Suppressor macrophage treated with lipopolysaccharide for 4 hours (primary cell): ENCODE measurements around the gene SYNE1.
"Not testable (repeated sequence)": the region's sequence is repeated elsewhere in the genome, so short reads cannot be mapped to it uniquely, and the experiment has no call there.

Experiments
- DNase-seq: peaks from one replicate; pipeline ENCODE4 v3.0.0-alpha.2; 2020

The SYNE1 gene

GRCh38 chr6:152478377-152479010 lies 158.7 kb downstream of the SYNE1 start:
- no peak for DNase-seq

GRCh38 chr6:152474354-152474753 lies 162.8 kb downstream of the SYNE1 start:
- no peak for DNase-seq

- no peak for DNase-seq
These were observed 164.8 kb downstream of the SYNE1 start for GRCh38 chr6:152472325-152472724.

- no peak for DNase-seq
These were observed 165.5 kb downstream of the SYNE1 start for GRCh38 chr6:152471456-152472265.

GRCh38 chr6:152463164-152463563 lies 174.0 kb downstream of the SYNE1 start:
- no peak for DNase-seq

- no peak for DNase-seq
These were observed 174.4 kb downstream of the SYNE1 start for GRCh38 chr6:152462716-152463115.

GRCh38 chr6:152461556-152461955 lies 175.6 kb downstream of the SYNE1 start:
- no peak for DNase-seq

- no peak for DNase-seq
These were observed 178.2 kb downstream of the SYNE1 start for GRCh38 chr6:152458648-152459644.

DNA sequence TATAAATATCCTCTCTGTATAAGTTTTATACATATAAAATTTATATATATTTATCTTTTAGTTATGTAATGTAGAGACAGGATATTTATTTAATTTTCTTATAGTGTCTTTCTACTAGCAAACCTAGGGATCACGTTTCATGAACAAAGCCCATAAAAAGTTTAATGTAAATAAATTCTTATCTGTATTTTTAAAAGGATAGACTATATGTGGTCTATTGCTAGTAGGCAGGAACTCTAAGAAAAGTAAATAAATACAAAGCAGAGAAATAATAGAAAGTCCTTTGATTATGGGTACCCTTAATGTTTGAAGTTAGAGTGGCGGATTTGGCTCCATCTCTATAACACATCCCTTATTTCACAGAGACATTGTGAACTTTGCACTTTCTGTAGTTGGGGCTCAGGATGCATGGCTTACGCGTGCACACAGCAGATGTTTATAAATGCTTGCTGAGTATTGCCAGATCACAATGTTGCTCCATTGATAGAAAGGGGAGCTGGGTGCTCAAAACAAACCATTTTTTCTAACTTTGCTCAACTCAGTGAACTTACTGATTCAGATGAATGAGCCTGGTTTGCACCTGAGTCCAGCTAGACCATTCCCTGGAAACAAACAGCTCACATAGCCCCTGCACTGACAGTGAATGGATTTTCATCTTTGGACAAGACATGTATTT lies 179.1 kb downstream of the SYNE1 start:
- no peak for DNase-seq

- DNase-seq = no peak
These were observed 183.2 kb downstream of the SYNE1 start for GRCh38 chr6:152454003-152454402.

DNA sequence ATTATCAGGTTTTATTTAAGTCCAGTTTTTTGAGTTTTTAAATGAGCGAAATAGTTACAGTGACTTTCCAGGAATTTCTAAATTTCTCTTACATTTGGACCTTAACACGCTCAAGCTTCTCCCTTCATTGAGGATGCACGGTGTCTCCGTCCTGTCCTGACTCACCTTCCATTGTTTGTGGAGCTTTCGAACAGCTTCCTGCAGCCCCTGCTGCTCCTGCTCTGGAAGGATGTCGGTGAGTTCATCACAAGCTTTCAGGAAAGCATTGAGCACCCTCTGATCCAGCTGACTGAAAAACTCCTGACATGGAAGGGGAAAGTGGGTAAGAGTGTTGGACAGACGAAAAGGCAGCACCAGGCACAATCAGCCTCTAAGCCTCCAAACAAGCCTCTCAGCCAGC lies 183.7 kb downstream of the SYNE1 start:
- DNase-seq = no peak

GRCh38 chr6:152452639-152453038 lies 184.5 kb downstream of the SYNE1 start:
- DNase-seq = no peak

- no peak for DNase-seq
These were observed 186.6 kb downstream of the SYNE1 start for GRCh38 chr6:152450519-152450918.

DNA sequence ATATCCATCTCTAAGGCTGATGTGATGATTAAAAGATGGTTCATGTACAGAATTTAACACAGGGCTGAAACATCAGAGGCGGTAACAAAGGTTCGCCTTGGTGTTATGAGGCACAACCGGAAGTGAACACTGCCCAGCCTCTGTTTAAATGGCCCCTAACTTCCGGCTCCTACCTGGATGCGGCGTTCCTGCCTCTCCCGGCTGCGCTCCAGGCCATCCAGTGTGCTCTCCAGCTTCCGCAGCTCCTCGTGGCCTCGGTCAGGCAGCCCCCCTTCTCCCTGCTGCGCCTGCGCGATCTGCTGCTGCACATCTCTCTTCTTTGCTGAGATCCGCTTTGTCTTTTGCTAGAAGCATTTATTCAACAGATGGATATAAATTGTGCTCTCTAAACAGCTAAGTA lies 195.3 kb downstream of the SYNE1 start:
- DNase-seq = no peak

DNA sequence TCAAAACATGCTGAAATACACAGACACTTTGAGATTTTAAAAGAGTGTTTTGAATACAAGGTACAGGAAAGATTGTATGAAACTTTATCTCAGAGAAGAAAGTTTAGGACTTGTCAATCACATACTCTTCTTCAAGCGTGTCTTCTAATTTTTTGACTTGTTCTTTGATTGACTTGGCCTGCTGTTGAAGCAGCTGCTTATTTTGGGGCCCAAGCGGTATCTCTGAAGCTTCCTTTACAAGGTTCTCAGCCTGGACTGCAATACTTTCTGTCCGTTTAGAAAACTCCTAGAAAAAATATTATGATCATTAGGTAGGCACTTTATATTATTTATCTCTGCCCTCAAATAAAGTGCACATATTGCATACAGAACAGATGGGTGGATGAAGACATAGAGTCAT lies 201.3 kb downstream of the SYNE1 start:
- DNase-seq = no peak

DNA sequence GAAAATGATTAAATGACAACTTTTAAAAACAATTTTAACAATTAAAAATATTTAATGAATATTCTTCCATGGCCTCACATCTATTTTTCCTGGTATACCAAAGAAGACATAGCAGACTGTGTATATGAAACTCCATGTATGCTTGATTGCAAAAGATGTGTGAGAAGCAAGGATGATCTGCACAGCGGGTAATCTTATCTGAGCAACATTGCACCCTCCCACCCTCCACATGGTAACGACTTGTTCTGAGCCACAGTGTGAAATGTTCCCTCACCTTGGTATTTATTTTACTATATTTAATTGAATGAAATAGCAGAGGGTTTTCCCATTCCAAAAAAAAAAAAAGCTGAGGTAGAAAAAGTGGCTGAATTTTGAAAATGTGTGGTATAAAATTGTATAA lies 204.4 kb downstream of the SYNE1 start:
- DNase-seq = no peak

- DNase-seq = no peak
These were observed 209.0 kb downstream of the SYNE1 start for GRCh38 chr6:152428126-152428525.

DNA sequence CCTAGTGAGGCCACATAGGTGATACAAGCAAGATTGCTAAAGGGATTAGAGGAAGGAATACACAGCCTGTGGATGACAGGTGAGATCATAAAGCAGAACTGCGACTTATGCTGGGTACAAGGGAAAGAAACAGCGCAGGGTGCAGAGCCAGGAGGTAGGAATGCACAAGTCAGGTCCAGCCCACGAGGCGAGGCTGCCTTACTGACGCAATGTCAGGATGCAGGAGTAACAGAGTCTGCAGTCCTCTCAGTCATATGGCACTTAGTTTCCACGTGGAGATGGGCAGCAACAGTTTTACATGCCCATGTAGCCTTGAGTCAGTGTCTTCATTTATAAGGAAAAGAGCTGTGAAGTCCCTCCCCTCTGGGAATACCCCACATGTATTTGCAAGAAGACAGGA lies 210.9 kb downstream of the SYNE1 start:
- no peak for DNase-seq

DNA sequence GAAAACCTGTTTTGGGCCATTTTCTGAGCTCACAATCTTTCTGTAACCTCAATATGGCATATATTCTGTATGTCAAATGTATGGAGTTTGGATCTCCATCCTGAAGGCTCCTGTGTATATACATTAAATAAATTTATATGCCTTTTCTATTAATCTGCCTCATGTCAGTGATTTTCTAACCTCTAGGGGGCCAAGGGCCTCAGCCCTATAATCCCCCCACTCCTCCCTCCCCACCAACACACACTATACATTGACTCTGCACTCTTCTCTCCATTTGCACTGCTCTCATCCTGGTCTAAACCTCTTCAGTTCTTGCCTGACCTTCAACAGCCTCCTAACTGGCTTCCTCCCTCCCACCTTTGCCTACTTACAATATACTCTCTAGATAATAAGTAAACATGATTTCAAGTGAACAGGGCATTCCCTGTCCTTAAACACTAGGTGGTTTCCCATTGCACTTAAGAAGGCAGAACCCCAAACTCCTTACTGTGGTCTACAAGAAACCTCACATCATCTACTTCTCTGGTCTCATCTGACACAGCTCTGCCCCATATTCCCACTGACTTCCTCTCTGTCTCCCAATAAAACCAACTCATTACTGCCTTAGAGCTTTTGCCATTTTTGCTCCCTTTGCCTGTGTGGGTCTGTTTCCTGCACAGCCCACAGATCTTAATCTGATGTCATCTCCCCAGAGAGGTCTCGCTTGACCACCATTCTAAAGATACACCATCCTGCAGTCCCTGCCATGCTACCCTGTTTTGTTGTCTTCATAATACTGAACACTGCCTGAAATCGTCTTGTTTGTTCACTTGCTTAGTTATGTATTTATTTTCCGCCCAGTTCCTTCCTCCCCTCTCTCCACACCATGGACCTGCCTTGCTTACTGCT lies 213.7 kb downstream of the SYNE1 start:
- no peak for DNase-seq

DNA sequence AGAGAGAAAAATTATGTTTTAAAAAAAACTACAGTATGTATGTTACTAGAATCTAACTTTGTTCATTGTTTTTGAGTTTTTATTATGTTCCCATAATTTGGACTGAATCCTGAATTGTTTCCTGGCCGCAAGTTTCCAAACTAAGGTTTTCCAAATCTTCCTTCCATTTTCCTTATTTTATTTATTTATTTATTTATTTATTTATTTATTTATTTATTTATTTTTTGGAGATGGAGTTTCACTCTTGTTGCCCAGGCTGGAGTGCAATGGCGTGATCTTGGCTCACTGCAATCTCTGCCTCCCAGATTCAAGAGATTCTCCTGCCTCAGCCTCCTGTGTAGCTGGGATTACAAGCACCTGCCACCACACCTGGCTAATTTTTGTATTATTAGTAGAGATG lies 215.7 kb downstream of the SYNE1 start:
- DNase-seq = not testable (repeated sequence)

- no peak for DNase-seq
These were observed 216.5 kb downstream of the SYNE1 start for GRCh38 chr6:152420696-152421095.

GRCh38 chr6:152418551-152418950 lies 218.6 kb downstream of the SYNE1 start:
- no peak for DNase-seq
